GM19438 (cell line): ENCODE data around the gene SLFNL1.

ENCODE experiments used
- ATAC-seq: cut with Tn5 transposase; IDR thresholded peaks from one replicate; pipeline ENCODE4 v1.9.1; 2021; ENCODE audit warnings: low read depth; ENCODE audit not compliant: unreplicated experiment

Gene SLFNL1

DNA sequence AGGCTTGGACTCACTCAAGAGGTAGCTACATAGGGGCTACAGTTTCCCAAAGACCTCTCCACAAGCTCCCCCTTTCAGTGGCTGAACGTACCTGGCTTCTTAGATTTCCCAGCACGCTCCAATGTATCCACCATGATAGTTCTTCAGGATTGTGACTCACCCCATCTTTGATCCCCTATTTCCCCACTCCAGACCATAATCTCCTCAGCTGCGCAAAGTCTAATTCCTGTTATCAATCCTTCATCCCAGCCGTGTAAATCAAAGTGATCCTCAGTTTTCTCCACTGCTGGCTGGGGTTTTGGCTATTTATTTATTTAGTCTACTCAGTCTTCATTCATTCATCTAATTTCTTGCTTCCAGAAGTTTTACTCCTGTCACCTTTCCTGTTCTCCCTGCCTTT lies 55.1 kb downstream of the SLFNL1 start:
- ATAC-seq: no peak
